KMS-11 (cell line): ENCODE measurements around the gene ATP5ME.

Source experiments
- H2AFZ ChIP-seq: fragments of 200-600 bp; sonication (generic); 2 replicates; pipeline ENCODE4 v1.6.1; 2016; ENCODE audit warnings: antibody characterized with exemption, mixed run types, low read depth
- H3K27ac ChIP-seq: fragments of 200-600 bp; sonication (generic); 2 replicates; pipeline ENCODE4 v1.6.1; 2016; ENCODE audit warnings: mild to moderate bottlenecking, mixed run types
- H3K27me3 ChIP-seq: fragments of 200-600 bp; sonication (generic); 2 replicates; pipeline ENCODE4 v1.6.1; 2017; ENCODE audit warnings: mild to moderate bottlenecking, low read depth, mixed run types, moderate library complexity; ENCODE audit not compliant: insufficient read depth
- H3K36me3 ChIP-seq: fragments of 200-600 bp; sonication (generic); 2 replicates; pipeline ENCODE4 v1.6.1; 2017; ENCODE audit warnings: mild to moderate bottlenecking, mixed run types; ENCODE audit not compliant: insufficient read depth
- H3K4me1 ChIP-seq: fragments of 200-600 bp; sonication (generic); 2 replicates; pipeline ENCODE4 v1.6.1; 2016; ENCODE audit warnings: mild to moderate bottlenecking, low read depth, mixed run types; ENCODE audit not compliant: poor library complexity, severe bottlenecking
- H3K4me2 ChIP-seq: fragments of 200-600 bp; sonication (generic); 2 replicates; pipeline ENCODE4 v1.7.0; 2016; ENCODE audit warnings: mild to moderate bottlenecking, mixed run types
- H3K4me3 ChIP-seq: fragments of 200-600 bp; sonication (generic); IDR thresholded peaks from 2 replicates; pipeline ENCODE4 v1.6.1; 2017; ENCODE audit warnings: low read depth, low read length, mixed read lengths; ENCODE audit not compliant: insufficient read depth
- H3K79me2 ChIP-seq: fragments of 200-600 bp; sonication (generic); 2 replicates; pipeline ENCODE4 v1.6.1; 2016; ENCODE audit warnings: low read depth, mixed run types; ENCODE audit not compliant: insufficient read depth
- H3K9ac ChIP-seq: fragments of 200-600 bp; sonication (generic); 2 replicates; pipeline ENCODE4 v1.6.1; 2016; ENCODE audit warnings: mild to moderate bottlenecking, mixed run types
- H4K20me1 ChIP-seq: fragments of 200-600 bp; sonication (generic); 2 replicates; pipeline ENCODE4 v1.6.1; 2016; ENCODE audit warnings: mild to moderate bottlenecking, mixed run types; ENCODE audit not compliant: insufficient read depth
- TF ChIP-seq, protein P1 (sequence below): fragments of 200-600 bp; sonication (generic); conservative IDR thresholded peaks from 2 replicates; pipeline ENCODE4 v1.6.1; 2017; ENCODE audit warnings: low read depth, mild to moderate bottlenecking, antibody characterized with exemption, low read length, moderate library complexity, mixed read lengths

The ATP5ME gene

DNA sequence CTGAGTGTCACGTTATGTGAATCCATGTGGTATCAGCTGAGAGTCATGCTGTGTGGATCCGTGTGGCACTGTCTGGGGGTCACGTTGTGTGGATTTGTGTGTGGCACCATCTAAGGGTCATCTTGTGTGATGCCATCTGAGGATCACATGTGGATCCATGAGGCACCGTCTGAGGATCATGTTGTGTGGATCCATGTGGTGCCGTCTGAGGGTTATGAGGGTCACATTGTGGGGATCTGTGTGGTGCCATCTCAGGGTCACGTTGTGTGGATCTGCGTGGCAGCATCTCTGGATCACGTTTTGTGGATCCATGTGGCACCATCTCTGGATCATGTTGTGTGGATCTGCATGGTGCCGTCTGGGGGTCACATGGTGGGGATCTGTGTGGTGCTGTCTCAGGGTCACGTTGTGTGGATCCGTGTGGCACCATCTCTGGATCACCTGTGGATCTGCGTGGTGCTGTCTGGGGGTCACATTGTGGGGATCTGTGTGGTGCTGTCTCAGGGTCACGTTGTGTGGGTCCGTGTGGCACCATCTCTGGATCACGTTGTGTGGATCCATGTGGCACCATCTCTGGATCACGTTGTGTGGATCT is 41.8 kb downstream of the ATP5ME start:
- Histone ChIP-seq H3K4me2 (no peak overlapping the region), H2AFZ (no peak overlapping the region), H3K79me2 (no peaks in the 10 kb centered on the region), H3K27ac (no peak overlapping the region), H3K27me3 (no peaks in the 10 kb centered on the region), H3K36me3 (no peaks in the 10 kb centered on the region), H3K4me3 (no peak overlapping the region), H4K20me1 (no peaks in the 10 kb centered on the region), H3K9ac (no peak overlapping the region), H3K4me1 (no peaks in the 10 kb centered on the region)
- TF ChIP-seq, protein P1, sequence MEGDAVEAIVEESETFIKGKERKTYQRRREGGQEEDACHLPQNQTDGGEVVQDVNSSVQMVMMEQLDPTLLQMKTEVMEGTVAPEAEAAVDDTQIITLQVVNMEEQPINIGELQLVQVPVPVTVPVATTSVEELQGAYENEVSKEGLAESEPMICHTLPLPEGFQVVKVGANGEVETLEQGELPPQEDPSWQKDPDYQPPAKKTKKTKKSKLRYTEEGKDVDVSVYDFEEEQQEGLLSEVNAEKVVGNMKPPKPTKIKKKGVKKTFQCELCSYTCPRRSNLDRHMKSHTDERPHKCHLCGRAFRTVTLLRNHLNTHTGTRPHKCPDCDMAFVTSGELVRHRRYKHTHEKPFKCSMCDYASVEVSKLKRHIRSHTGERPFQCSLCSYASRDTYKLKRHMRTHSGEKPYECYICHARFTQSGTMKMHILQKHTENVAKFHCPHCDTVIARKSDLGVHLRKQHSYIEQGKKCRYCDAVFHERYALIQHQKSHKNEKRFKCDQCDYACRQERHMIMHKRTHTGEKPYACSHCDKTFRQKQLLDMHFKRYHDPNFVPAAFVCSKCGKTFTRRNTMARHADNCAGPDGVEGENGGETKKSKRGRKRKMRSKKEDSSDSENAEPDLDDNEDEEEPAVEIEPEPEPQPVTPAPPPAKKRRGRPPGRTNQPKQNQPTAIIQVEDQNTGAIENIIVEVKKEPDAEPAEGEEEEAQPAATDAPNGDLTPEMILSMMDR, result no peak

DNA sequence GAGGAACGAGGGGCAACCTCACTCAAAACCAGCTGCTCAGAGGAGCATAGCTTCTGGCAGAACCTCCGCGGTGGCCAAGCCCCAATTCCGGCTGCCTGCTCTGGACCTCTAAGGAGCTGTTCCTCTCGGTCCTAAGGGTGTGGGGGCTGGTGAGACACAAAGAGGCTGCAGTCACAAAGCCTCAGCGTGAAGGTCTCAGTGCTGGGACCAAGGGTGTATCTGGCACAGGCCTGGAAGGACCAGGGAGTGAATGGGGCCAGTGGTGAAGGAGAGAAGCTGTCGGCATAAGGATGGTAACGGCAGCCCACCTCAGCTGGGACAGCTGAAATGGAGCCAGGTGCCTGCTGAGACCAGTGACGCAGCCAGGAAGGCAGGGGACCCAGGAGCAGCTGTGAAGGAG is 43.4 kb downstream of the ATP5ME start:
- Histone ChIP-seq H4K20me1 (no peaks in the 10 kb centered on the region), H3K4me1 (no peaks in the 10 kb centered on the region), H3K4me3 (no peak overlapping the region), H2AFZ (no peak overlapping the region), H3K36me3 (no peaks in the 10 kb centered on the region), H3K79me2 (no peaks in the 10 kb centered on the region), H3K4me2 (no peak overlapping the region), H3K27me3 (no peaks in the 10 kb centered on the region), H3K9ac (no peak overlapping the region), H3K27ac (no peak overlapping the region)
- TF ChIP-seq, protein P1, result no peak

DNA sequence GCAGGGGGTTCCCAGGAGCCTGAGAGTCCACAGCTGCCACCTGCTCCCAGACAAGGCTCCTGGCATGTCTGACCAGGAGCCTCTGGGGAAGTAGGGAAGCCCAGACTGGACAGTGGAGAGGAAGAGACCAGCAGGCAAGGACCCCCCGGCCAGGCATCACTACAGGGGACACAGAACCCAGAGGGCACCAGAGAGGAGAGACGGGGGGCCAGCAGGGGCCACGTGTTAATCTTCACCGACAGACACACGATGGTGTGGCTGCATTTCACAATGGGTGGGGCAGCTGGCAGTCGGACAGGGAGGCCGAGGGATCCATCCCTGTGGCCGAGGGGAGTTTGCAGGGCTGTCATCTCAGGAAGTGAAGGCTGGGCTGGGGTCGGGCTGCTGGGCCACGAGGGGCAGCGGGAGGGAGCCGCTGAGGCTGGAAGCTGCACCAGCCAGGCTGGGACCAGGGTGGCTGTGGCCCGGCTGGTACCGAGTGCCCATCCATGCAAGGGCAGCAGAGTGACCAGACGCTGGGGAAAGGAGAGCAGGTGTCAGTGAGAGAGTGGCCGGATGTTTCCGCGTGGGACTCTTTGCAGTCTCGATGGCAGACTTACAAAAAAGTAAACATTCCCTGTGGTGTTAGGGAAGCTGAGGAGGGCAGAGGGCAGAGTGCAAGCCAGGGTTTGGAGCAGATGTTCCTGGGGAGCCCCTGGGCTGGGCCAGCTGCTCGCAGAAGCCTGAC is 44.0 kb downstream of the ATP5ME start:
- Histone ChIP-seq H3K4me3 (no peak overlapping the region), H3K79me2 (no peaks in the 10 kb centered on the region), H3K4me1 (no peaks in the 10 kb centered on the region), H2AFZ (no peak overlapping the region), H3K36me3 (no peaks in the 10 kb centered on the region), H4K20me1 (no peaks in the 10 kb centered on the region), H3K27me3 (no peaks in the 10 kb centered on the region), H3K9ac (no peak overlapping the region), H3K4me2 (no peak overlapping the region), H3K27ac (no peak overlapping the region)
- TF ChIP-seq, protein P1, result no peak

DNA sequence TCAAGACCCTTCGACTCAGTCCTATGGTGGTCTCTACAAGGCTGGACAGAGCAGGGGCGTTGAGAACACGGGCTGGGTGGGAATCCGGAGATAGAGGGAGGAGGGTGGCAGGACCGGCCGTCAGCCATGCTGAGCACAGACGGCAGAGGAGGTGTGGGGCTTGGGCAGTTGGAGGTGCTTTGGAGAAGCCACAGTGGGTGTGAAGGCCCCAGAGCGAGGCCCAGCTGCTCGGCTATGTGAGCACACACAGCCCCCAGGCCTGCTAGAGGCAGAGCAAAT is 44.5 kb downstream of the ATP5ME start:
- Histone ChIP-seq H3K4me2 (no peak overlapping the region), H4K20me1 (no peaks in the 10 kb centered on the region), H3K36me3 (no peaks in the 10 kb centered on the region), H3K4me1 (no peaks in the 10 kb centered on the region), H3K4me3 (no peak overlapping the region), H3K79me2 (no peaks in the 10 kb centered on the region), H3K27ac (no peak overlapping the region), H2AFZ (no peak overlapping the region), H3K27me3 (no peaks in the 10 kb centered on the region), H3K9ac (no peak overlapping the region)
- TF ChIP-seq, protein P1, result no peak
